Hepatocyte (in vitro differentiated cells): ENCODE data around the gene SEMA4B.

Source experiments
- EZH2 ChIP-seq: fragments of 200-600 bp; sonication (generic); IDR thresholded peaks from 2 replicates; pipeline ENCODE4 v1.6.1; 2016; ENCODE audit warnings: antibody characterized with exemption, mild to moderate bottlenecking, borderline replicate concordance
- EZH2phosphoT487 ChIP-seq: fragments of 200-600 bp; sonication (generic); IDR thresholded peaks from one replicate; pipeline ENCODE4 v1.6.1; 2018; ENCODE audit warnings: antibody characterized with exemption, mild to moderate bottlenecking, low read depth, moderate library complexity; ENCODE audit not compliant: unreplicated experiment, severe bottlenecking
- TF ChIP-seq, protein P1 (sequence below): fragments of 200-600 bp; sonication (generic); IDR thresholded peaks from 2 replicates; pipeline ENCODE4 v1.5.1; 2016; ENCODE audit warnings: antibody characterized with exemption, mild to moderate bottlenecking; ENCODE audit not compliant: poor library complexity

DNA sequence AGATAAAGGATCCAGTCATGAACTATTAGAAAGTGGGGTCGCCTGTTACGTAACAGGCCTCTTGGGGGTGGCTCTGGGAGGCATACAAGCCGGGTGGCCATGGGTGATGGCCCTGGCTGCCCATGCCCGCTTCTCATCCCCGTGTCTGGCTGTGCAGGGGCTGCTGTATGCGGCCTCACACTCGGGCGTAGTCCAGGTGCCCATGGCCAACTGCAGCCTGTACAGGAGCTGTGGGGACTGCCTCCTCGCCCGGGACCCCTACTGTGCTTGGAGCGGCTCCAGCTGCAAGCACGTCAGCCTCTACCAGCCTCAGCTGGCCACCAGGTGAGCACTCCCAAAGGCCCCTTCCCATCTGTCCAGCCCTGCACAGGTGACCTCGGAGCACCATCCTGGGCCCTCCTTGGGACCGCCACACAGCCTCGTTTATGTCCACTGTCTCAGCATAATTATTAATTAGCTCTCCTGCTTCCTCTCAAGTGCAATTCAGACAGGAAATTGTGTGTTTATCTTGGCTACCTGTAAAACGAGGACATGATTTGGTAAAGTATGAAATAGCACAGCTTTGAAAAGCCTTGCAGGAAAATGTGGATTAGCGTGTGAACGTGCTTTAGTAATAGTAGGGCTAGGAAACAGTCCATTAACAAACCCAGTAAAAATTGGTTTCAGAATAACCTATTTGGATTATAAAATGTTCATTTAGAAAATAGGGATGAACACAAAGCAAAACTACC lies 24.5 kb downstream of the SEMA4B start:
- no peak for TF ChIP-seq EZH2phosphoT487
- TF ChIP-seq, protein P1, sequence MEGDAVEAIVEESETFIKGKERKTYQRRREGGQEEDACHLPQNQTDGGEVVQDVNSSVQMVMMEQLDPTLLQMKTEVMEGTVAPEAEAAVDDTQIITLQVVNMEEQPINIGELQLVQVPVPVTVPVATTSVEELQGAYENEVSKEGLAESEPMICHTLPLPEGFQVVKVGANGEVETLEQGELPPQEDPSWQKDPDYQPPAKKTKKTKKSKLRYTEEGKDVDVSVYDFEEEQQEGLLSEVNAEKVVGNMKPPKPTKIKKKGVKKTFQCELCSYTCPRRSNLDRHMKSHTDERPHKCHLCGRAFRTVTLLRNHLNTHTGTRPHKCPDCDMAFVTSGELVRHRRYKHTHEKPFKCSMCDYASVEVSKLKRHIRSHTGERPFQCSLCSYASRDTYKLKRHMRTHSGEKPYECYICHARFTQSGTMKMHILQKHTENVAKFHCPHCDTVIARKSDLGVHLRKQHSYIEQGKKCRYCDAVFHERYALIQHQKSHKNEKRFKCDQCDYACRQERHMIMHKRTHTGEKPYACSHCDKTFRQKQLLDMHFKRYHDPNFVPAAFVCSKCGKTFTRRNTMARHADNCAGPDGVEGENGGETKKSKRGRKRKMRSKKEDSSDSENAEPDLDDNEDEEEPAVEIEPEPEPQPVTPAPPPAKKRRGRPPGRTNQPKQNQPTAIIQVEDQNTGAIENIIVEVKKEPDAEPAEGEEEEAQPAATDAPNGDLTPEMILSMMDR, result no peak
- TF ChIP-seq EZH2, result no peak
